HG02852 (cell line): ENCODE results near the gene KDM5A.
A peak's percentile ranks its signal among the peaks of the same experiment; 100 is the strongest.
"Not testable (repeated sequence)": the region's sequence is repeated elsewhere in the genome, so short reads cannot be mapped to it uniquely, and the experiment has no call there.

Source experiments
- ATAC-seq: cut with Tn5 transposase; IDR thresholded peaks from one replicate; pipeline ENCODE4 v1.9.1; 2021; ENCODE audit warnings: mild to moderate bottlenecking, moderate library complexity; ENCODE audit not compliant: unreplicated experiment

Gene KDM5A

GRCh38 chr12:389142-390096 lies at the start of gene KDM5A:
KDM5A (minus strand) TSS chr12:389320; CDS start chr12:389091, 229 bp downstream.
- peak; percentile 79 for ATAC-seq

GRCh38 chr12:435737-436136 lies 46.6 kb upstream of the KDM5A start:
- not testable (repeated sequence) for ATAC-seq

- ATAC-seq: no peak
These were observed 33.4 kb upstream of the KDM5A start for GRCh38 chr12:422526-422925.

GRCh38 chr12:418432-418831 lies 29.3 kb upstream of the KDM5A start:
- no peak for ATAC-seq

- ATAC-seq: no peak
These were observed 25.7 kb upstream of the KDM5A start for GRCh38 chr12:414859-415258.

GRCh38 chr12:402029-402389 lies 12.9 kb upstream of the KDM5A start:
- no peak for ATAC-seq

GRCh38 chr12:401235-402028 lies 12.3 kb upstream of the KDM5A start, which contains the start of gene CCDC77:
CCDC77 (plus strand) TSS chr12:401644; CDS start chr12:409384, 7,740 bp downstream.
- peak; percentile 97 for ATAC-seq

- ATAC-seq: no peak
These were observed 11.7 kb upstream of the KDM5A start for GRCh38 chr12:400828-401227.

GRCh38 chr12:388541-389141 lies 479 bp downstream of the KDM5A start:
- peak; percentile 30 for ATAC-seq

GRCh38 chr12:388012-388411 lies 1.1 kb downstream of the KDM5A start:
- no peak for ATAC-seq

GRCh38 chr12:386651-387050 lies 2.5 kb downstream of the KDM5A start:
- ATAC-seq: no peak

GRCh38 chr12:370739-371485 lies 18.2 kb downstream of the KDM5A start:
- not testable (repeated sequence) for ATAC-seq

- ATAC-seq: no peak
These were observed 21.1 kb downstream of the KDM5A start for GRCh38 chr12:367972-368371.

GRCh38 chr12:366820-367219 lies 22.3 kb downstream of the KDM5A start:
- no peak for ATAC-seq

GRCh38 chr12:359091-359490 lies 30.0 kb downstream of the KDM5A start:
- ATAC-seq: no peak

- no peak for ATAC-seq
These were observed 32.7 kb downstream of the KDM5A start for GRCh38 chr12:356276-356988.

GRCh38 chr12:351197-351596 lies 37.9 kb downstream of the KDM5A start:
- not testable (repeated sequence) for ATAC-seq

- ATAC-seq: not testable (repeated sequence)
These were observed 39.5 kb downstream of the KDM5A start for GRCh38 chr12:349625-350024.

- not testable (repeated sequence) for ATAC-seq
These were observed 46.1 kb downstream of the KDM5A start for GRCh38 chr12:343036-343435.

- ATAC-seq: no peak
These were observed 52.1 kb downstream of the KDM5A start for GRCh38 chr12:337039-337438.
